Sigmoid colon (tissue), 7 donors: ENCODE results near the gene CRIP2. TPM values are rescaled to one million over a fixed set of nuclear protein-coding genes. Genes with fewer than 3 reads are reported as not detected.

Experiments
- DNase-seq: peaks from one replicate; pipeline ENCODE4 v3.0.0-alpha.2; 2019
- H3K27ac ChIP-seq, 4 donors: fragments of 200-600 bp; sonication (generic); one replicate each; pipeline ENCODE4 v1.5.1; 2016 to 2019; ENCODE audit warnings: mild to moderate bottlenecking in 1 of 4
- H3K27me3 ChIP-seq, 3 donors: fragments of 200-600 bp; sonication (generic); one replicate each; pipeline ENCODE4 v1.5.1; 2019; ENCODE audit warnings: mild to moderate bottlenecking in 1 of 3
- H3K36me3 ChIP-seq, 4 donors: fragments of 200-600 bp; sonication (generic); one replicate each; pipeline ENCODE4 v1.5.1; 2016 to 2019
- H3K4me1 ChIP-seq, 4 donors: fragments of 200-600 bp; sonication (generic); one replicate each; pipeline ENCODE4 v1.5.1; 2017 to 2019
- H3K4me3 ChIP-seq, 4 donors: fragments of 200-600 bp; sonication (generic); one replicate each; pipeline ENCODE4 v1.5.1; 2017 to 2019; ENCODE audit warnings: mild to moderate bottlenecking in 2 of 4, moderate library complexity in 1 of 4
- H3K9me3 ChIP-seq, 4 donors: fragments of 200-600 bp in 3 of 4; sonication (generic) in 3 of 4; one replicate each; pipeline versions ENCODE4 v1.5.1 to v1.6.1; 2013 to 2019
- CTCF ChIP-seq, 4 experiments: fragments of 450-650 bp in 3 of 4; fragments of 200-600 bp in 1 of 4; IDR thresholded peaks; one replicate each; pipeline ENCODE4 v1.5.1; 2016 to 2019; ENCODE audit warnings: antibody characterized with exemption in 4 of 4, mild to moderate bottlenecking in 3 of 4, moderate library complexity in 2 of 4
- EP300 ChIP-seq, 4 donors: sonication (generic); formaldehyde crosslinking; IDR thresholded peaks; one replicate each; pipeline ENCODE4 v1.6.1; 2017; ENCODE audit warnings: antibody characterized with exemption in 4 of 4
- POLR2A ChIP-seq, 2 donors: fragments of 450-650 bp; IDR thresholded peaks; one replicate each; pipeline ENCODE4 v1.6.1; 2016; ENCODE audit warnings: antibody characterized with exemption in 2 of 2, mild to moderate bottlenecking in 2 of 2, moderate library complexity in 2 of 2
- POLR2AphosphoS5 ChIP-seq, 4 donors: sonication (generic); formaldehyde crosslinking; IDR thresholded peaks; one replicate each; pipeline ENCODE4 v1.6.1; 2017; ENCODE audit warnings: antibody characterized with exemption in 4 of 4
- WGBS, 2 donors: extraction: QIAGEN DNeasy Blood & Tissue Kit; methylation state at CpG; one replicate each; pipeline ENCODE4 v1.1.7; 2013; 5-methylcytosine and 5-hydroxymethylcytosine counted together
- intact Hi-C: fragments of 100-400 bp; cut with DNase I; formaldehyde crosslinking; loops from one replicate; pipeline ENCODE4 v1.15.1; 2023
- polyA plus RNA-seq, 3 donors: library from polyadenylated mRNA; stranded (reverse); fragments of 200-250 nt; gene quantifications; one replicate each; pipeline ENCODE4 v1.2.3, GENCODE V29; 2013
- total RNA-seq, 4 donors: library from RNA; depleted of rRNA; stranded (reverse); fragments of >200 nt; gene quantifications; one replicate each; pipeline ENCODE4 v1.1.0, GENCODE V29; 2016
- donor health status: healthy with polysubstance abuse.
- donor health status: Bipolar disorder and iron deficiency.
- donor health status: healthy.

Gene CRIP2
- total and polyA plus RNA-seq, 7 donors: 13.6 to 79.5 (median 50.0) TPM

- peaks cover 6 to 41% (median 16%) of the 10 kb centered on the region in 4 donors for H3K36me3 ChIP-seq
- H3K4me1 ChIP-seq: peaks cover 0 to 63% (median 58%) of the 10 kb centered on the region in 4 donors
- intact Hi-C loops: loop anchor here (10.0 kb wide), 1 partner anchor 53 kb away; the partner anchor contains the start of gene TMEM121
- no peak for DNase-seq
- peak overlapping the region; percentile 47 to 89 (median 64) for H3K27ac ChIP-seq
- peaks cover 3 to 35% (median 3%) of the 10 kb centered on the region in 3 donors for H3K27me3 ChIP-seq
- H3K4me3 ChIP-seq: no peak overlapping the region
- 67 to 74% methylated on average over 19 of the region's 19 CpGs for WGBS, 2 donors
- TF ChIP-seq CTCF (IDR thresholded peaks at IDR 0.05) (no peak), POLR2AphosphoS5 (IDR thresholded peaks at IDR 0.05) (no peak), POLR2A (IDR thresholded peaks at IDR 0.05) (no peak), EP300 (IDR thresholded peaks at IDR 0.05) (no peak)
- H3K9me3 ChIP-seq: no peaks in the 10 kb centered on the region
Measured at GRCh38 chr14:105471297-105471821, 3.3 kb upstream of the CRIP2 start.

- no peaks in the 10 kb centered on the region for H3K9me3 ChIP-seq
- DNase-seq: no peak
- peak overlapping the region; percentile 47 to 89 (median 64) for H3K27ac ChIP-seq
- intact Hi-C loops: loop anchor here (10.0 kb wide), 1 partner anchor 53 kb away; the partner anchor contains the start of gene TMEM121
- 77 to 93% methylated on average over 8 of the region's 8 CpGs for WGBS, 2 donors
- no peak overlapping the region for H3K4me3 ChIP-seq
- H3K27me3 ChIP-seq: peaks cover 3 to 41% (median 7%) of the 10 kb centered on the region in 3 donors
- TF ChIP-seq EP300 (IDR thresholded peaks at IDR 0.05) (no peak), CTCF (IDR thresholded peaks at IDR 0.05) (no peak), POLR2A (IDR thresholded peaks at IDR 0.05) (no peak)
- H3K36me3 ChIP-seq: peaks cover 0 to 35% (median 13%) of the 10 kb centered on the region in 4 donors
- peaks cover 0 to 69% (median 64%) of the 10 kb centered on the region in 4 donors for H3K4me1 ChIP-seq
Measured at GRCh38 chr14:105471823-105472485, 2.7 kb upstream of the CRIP2 start.

GRCh38 chr14:105472486-105472991 is 2.1 kb upstream of the CRIP2 start:
- Histone ChIP-seq H3K4me1 (peaks cover 0 to 74% (median 69%) of the 10 kb centered on the region in 4 donors), H3K9me3 (no peaks in the 10 kb centered on the region), H3K27ac (peak overlapping the region; percentile 48 to 89 (median 80)), H3K36me3 (peaks cover 0 to 29% (median 12%) of the 10 kb centered on the region in 4 donors), H3K27me3 (peaks cover 3 to 45% (median 9%) of the 10 kb centered on the region in 3 donors), H3K4me3 (no peak overlapping the region)
- no peak for TF ChIP-seq CTCF (IDR thresholded peaks at IDR 0.05)
- TF ChIP-seq POLR2AphosphoS5 (IDR thresholded peaks at IDR 0.05): no peak
- no peak for TF ChIP-seq POLR2A (IDR thresholded peaks at IDR 0.05)
- no peak for TF ChIP-seq EP300 (IDR thresholded peaks at IDR 0.05)
- intact Hi-C loops: loop anchor here (10.0 kb wide), 1 partner anchor 52 kb away; the partner anchor contains the start of gene TMEM121
- DNase-seq: no peak
- 29 to 68% methylated on average over 12 of the region's 12 CpGs for WGBS, 2 donors

GRCh38 chr14:105473033-105473676 is 1.5 kb upstream of the CRIP2 start:
- Histone ChIP-seq H3K27ac (peak overlapping the region; percentile 77 to 89 (median 80)), H3K36me3 (peaks cover 0 to 23% (median 10%) of the 10 kb centered on the region in 4 donors), H3K4me1 (peaks cover 0 to 73% (median 67%) of the 10 kb centered on the region in 4 donors), H3K27me3 (peaks cover 3 to 49% (median 9%) of the 10 kb centered on the region in 3 donors), H3K4me3 (peak overlapping the region in 1 of 4 donors; percentile 96), H3K9me3 (no peaks in the 10 kb centered on the region)
- no peak for DNase-seq
- TF ChIP-seq POLR2AphosphoS5 (IDR thresholded peaks at IDR 0.05) (no peak), CTCF (IDR thresholded peaks at IDR 0.05) (no peak), POLR2A (IDR thresholded peaks at IDR 0.05) (no peak), EP300 (IDR thresholded peaks at IDR 0.05) (no peak)
- WGBS, 2 donors: 8 to 36% methylated on average over 7 of the region's 7 CpGs
- intact Hi-C loops: loop anchor here (10.0 kb wide), 1 partner anchor 52 kb away; the partner anchor contains the start of gene TMEM121
